IMR-90 (cell line): ENCODE results near the gene TECTB. TPM values are rescaled to one million over a fixed set of nuclear protein-coding genes. Genes with fewer than 3 reads are reported as not detected.

Experiments used
- ATAC-seq: fragments of 200-7000 bp; cut with Tn5 transposase; 2 replicates; pipeline ENCODE4 v1.9.1; 2020; ENCODE audit warnings: low read depth, mild to moderate bottlenecking, moderate library complexity
- BruUV-seq: library from RNA; stranded (reverse); fragments of 400-500 nt; replicated peaks from 2 replicates; lab custom pipeline; 2021; lab: Mats Ljungman, UMichigan
- CTCF ChIA-PET: fragments of 300-600 bp; formaldehyde crosslinking; extraction: SDS; loops from one replicate; lab custom pipeline; 2021; ENCODE audit warnings: antibody characterized with exemption; lab: Yijun Ruan, JAX
- POLR2A ChIA-PET: fragments of 300-600 bp; sonication (Branson Sonifier 250); formaldehyde crosslinking; loops from one replicate; lab custom pipeline; 2022; ENCODE audit warnings: antibody characterized with exemption; ENCODE audit not compliant: unreplicated experiment; lab: Charles Lee
- DNase-seq: peaks from one replicate; pipeline ENCODE4 v3.0.0; 2013
- H2AFZ ChIP-seq: replicated peaks from 2 replicates; pipeline ENCODE3; 2013; ENCODE audit warnings: low read length, mild to moderate bottlenecking; ENCODE audit not compliant: poor library complexity
- H2AK5ac ChIP-seq: 2 replicates; pipeline ENCODE4 v1.6.1; 2013; ENCODE audit warnings: low read depth, low read length, inconsistent platforms
- H2AK9ac ChIP-seq: replicated peaks from 2 replicates; pipeline ENCODE3; 2013; ENCODE audit warnings: mild to moderate bottlenecking, low read depth, low read length, moderate library complexity; ENCODE audit not compliant: poor library complexity
- H2BK120ac ChIP-seq: 2 replicates; pipeline ENCODE4 v1.6.1; 2013; ENCODE audit warnings: low read depth, low read length, inconsistent platforms
- H2BK15ac ChIP-seq: 3 replicates; pipeline ENCODE4 v1.6.1; 2013; ENCODE audit warnings: low read depth, low read length, inconsistent platforms
- H2BK20ac ChIP-seq: 2 replicates; pipeline ENCODE4 v1.6.1; 2013; ENCODE audit warnings: low read depth, mild to moderate bottlenecking, inconsistent platforms, low read length, moderate library complexity
- H2BK5ac ChIP-seq: 2 replicates; pipeline ENCODE4 v1.6.1; 2013; ENCODE audit warnings: mild to moderate bottlenecking, low read depth, low read length, inconsistent platforms; ENCODE audit not compliant: poor library complexity, severe bottlenecking
- H3K14ac ChIP-seq: replicated peaks from 2 replicates; pipeline ENCODE4 v1.6.1; 2013; ENCODE audit warnings: low read depth, low read length, inconsistent platforms
- H3K18ac ChIP-seq: 2 replicates; pipeline ENCODE4 v1.6.1; 2013; ENCODE audit warnings: low read depth, low read length, control low read depth
- H3K23ac ChIP-seq: 2 replicates; pipeline ENCODE4 v1.6.1; 2013; ENCODE audit warnings: low read depth, low read length, inconsistent platforms
- H3K27ac ChIP-seq: 2 replicates; pipeline ENCODE4 v1.5.1; 2013; ENCODE audit warnings: mild to moderate bottlenecking, control low read depth, low read length; ENCODE audit not compliant: insufficient read depth
- H3K27me3 ChIP-seq: 2 replicates; pipeline ENCODE4 v1.6.1; 2013; ENCODE audit warnings: low read length; ENCODE audit not compliant: control insufficient read depth, insufficient read depth
- H3K36me3 ChIP-seq: 2 replicates; pipeline ENCODE4 v1.6.1; 2013; ENCODE audit warnings: low read length, mixed read lengths; ENCODE audit not compliant: control insufficient read depth, insufficient read depth
- H3K4ac ChIP-seq: 2 replicates; pipeline ENCODE4 v1.6.1; 2013; ENCODE audit warnings: low read depth, low read length, inconsistent platforms
- H3K4me1 ChIP-seq: 2 replicates; pipeline ENCODE4 v1.6.1; 2013; ENCODE audit warnings: low read length, mixed read lengths; ENCODE audit not compliant: control insufficient read depth, insufficient read depth
- H3K4me2 ChIP-seq: 2 replicates; pipeline ENCODE4 v1.6.1; 2013; ENCODE audit warnings: low read depth, mild to moderate bottlenecking, control low read depth, low read length, moderate library complexity
- H3K4me3 ChIP-seq: 2 replicates; pipeline ENCODE4 v1.5.1; 2013; ENCODE audit warnings: low read depth, mild to moderate bottlenecking, control low read depth, low read length, moderate library complexity; ENCODE audit not compliant: insufficient read depth
- H3K56ac ChIP-seq: 2 replicates; pipeline ENCODE4 v1.6.1; 2013; ENCODE audit warnings: low read length, inconsistent platforms; ENCODE audit not compliant: insufficient read depth; ENCODE audit errors: extremely low read depth
- H3K79me1 ChIP-seq, 2 experiments: 2 replicates each; pipeline ENCODE4 v1.6.1; 2013; ENCODE audit warnings: low read length in 2 of 2, inconsistent platforms in 1 of 2, low read depth in 1 of 2
- H3K9ac ChIP-seq: 2 replicates; pipeline ENCODE4 v1.6.1; 2013; ENCODE audit warnings: low read depth, low read length, control low read depth
- H3K9me1 ChIP-seq: 2 replicates; pipeline ENCODE4 v1.6.1; 2013; ENCODE audit warnings: low read length, inconsistent platforms; ENCODE audit not compliant: insufficient read depth
- H3K9me3 ChIP-seq: 2 replicates; pipeline ENCODE4 v1.6.1; 2013; ENCODE audit warnings: low read length; ENCODE audit not compliant: control insufficient read depth, insufficient read depth
- H4K20me1 ChIP-seq: 2 replicates; pipeline ENCODE4 v1.6.1; 2013; ENCODE audit warnings: low read length, inconsistent platforms; ENCODE audit not compliant: insufficient read depth
- H4K5ac ChIP-seq: 2 replicates; pipeline ENCODE4 v1.6.1; 2013; ENCODE audit warnings: mild to moderate bottlenecking, low read depth, low read length, control low read depth
- H4K8ac ChIP-seq, 2 experiments: 2 replicates each; pipeline ENCODE4 v1.6.1; 2013; ENCODE audit warnings: low read depth in 2 of 2, low read length in 2 of 2, control low read depth in 1 of 2, inconsistent platforms in 1 of 2
- H4K91ac ChIP-seq: 2 replicates; pipeline ENCODE4 v1.6.1; 2013; ENCODE audit warnings: low read depth, low read length, inconsistent platforms; ENCODE audit not compliant: insufficient read depth
- BHLHE40 ChIP-seq: fragments of 150-350 bp; IDR thresholded peaks from 2 replicates; pipeline ENCODE4 v1.6.1; 2016; ENCODE audit warnings: mild to moderate bottlenecking, low read depth, low read length
- CEBPB ChIP-seq: IDR thresholded peaks from 2 replicates; pipeline ENCODE4 v1.6.1; 2012; ENCODE audit warnings: low read depth, low read length, improper control_type of control experiment
- CHD1 ChIP-seq: IDR thresholded peaks from 2 replicates; pipeline ENCODE4 v1.6.1; 2012; ENCODE audit warnings: low read depth, low read length, improper control_type of control experiment
- CTCF ChIP-seq: conservative IDR thresholded peaks from 2 replicates; pipeline ENCODE4 v1.5.1; 2012; ENCODE audit warnings: mild to moderate bottlenecking, low read depth, low read length, improper control_type of control experiment
- ELK1 ChIP-seq: fragments of 150-350 bp; IDR thresholded peaks from 2 replicates; pipeline ENCODE4 v1.6.1; 2016; ENCODE audit warnings: low read depth, mild to moderate bottlenecking, low read length, moderate library complexity, borderline replicate concordance
- FOS ChIP-seq: fragments of 150-350 bp; IDR thresholded peaks from 2 replicates; pipeline ENCODE4 v1.6.1; 2016; ENCODE audit warnings: low read depth, low read length
- MAFK ChIP-seq: IDR thresholded peaks from 2 replicates; pipeline ENCODE4 v1.6.1; 2012; ENCODE audit warnings: low read depth, low read length, improper control_type of control experiment
- MAZ ChIP-seq: IDR thresholded peaks from 2 replicates; pipeline ENCODE4 v1.6.1; 2012; ENCODE audit warnings: low read depth, mild to moderate bottlenecking, low read length, improper control_type of control experiment, moderate library complexity, borderline replicate concordance
- MXI1 ChIP-seq: IDR thresholded peaks from 2 replicates; pipeline ENCODE4 v1.6.1; 2012; ENCODE audit warnings: low read depth, mild to moderate bottlenecking, low read length, moderate library complexity, borderline replicate concordance
- NFE2L2 ChIP-seq: fragments of 150-350 bp; IDR thresholded peaks from 2 replicates; pipeline ENCODE4 v1.6.1; 2016; ENCODE audit warnings: low read depth, mild to moderate bottlenecking, low read length
- POLR2A ChIP-seq: IDR thresholded peaks from 2 replicates; pipeline ENCODE4 v1.6.1; 2012; ENCODE audit warnings: mild to moderate bottlenecking, low read depth, low read length
- RAD21 ChIP-seq: IDR thresholded peaks from 2 replicates; pipeline ENCODE4 v1.6.1; 2012; ENCODE audit warnings: low read length, improper control_type of control experiment
- RCOR1 ChIP-seq: IDR thresholded peaks from 2 replicates; pipeline ENCODE4 v1.6.1; 2012; ENCODE audit warnings: mild to moderate bottlenecking, low read length, improper control_type of control experiment; ENCODE audit not compliant: insufficient replicate concordance
- RFX5 ChIP-seq: IDR thresholded peaks from 2 replicates; pipeline ENCODE4 v1.8.0; 2012; ENCODE audit warnings: low read depth, mild to moderate bottlenecking, low read length, moderate library complexity
- SMC3 ChIP-seq: fragments of 150-350 bp; IDR thresholded peaks from 2 replicates; pipeline ENCODE4 v1.6.1; 2016; ENCODE audit warnings: low read depth, mild to moderate bottlenecking, antibody characterized with exemption, low read length, moderate library complexity
- USF2 ChIP-seq: fragments of 150-350 bp; IDR thresholded peaks from 2 replicates; pipeline ENCODE4 v1.6.1; 2017; ENCODE audit warnings: mild to moderate bottlenecking, antibody characterized with exemption, low read length, low read depth
- WGBS, 2 experiments: methylation state at CpG; one replicate each; pipeline versions ENCODE4 v1.1.5 to v1.1.7; 2013; ENCODE audit warnings: missing lambda C conversion rate in 2 of 2; ENCODE audit not compliant: insufficient read length in 1 of 2; ENCODE audit errors: extremely low coverage in 2 of 2; 5-methylcytosine and 5-hydroxymethylcytosine counted together
- dilution Hi-C: fragments of 300-500 bp; cut with HindIII; formaldehyde crosslinking; loops from one replicate; pipeline ENCODE4 v1.14.3; 2018; ENCODE audit warnings: low sequenced_read_pairs; ENCODE audit not compliant: unreplicated experiment
- in situ Hi-C: fragments of 300-500 bp; cut with MboI; formaldehyde crosslinking; loops from 3 replicates; pipeline ENCODE4 v1.14.3; 2019; ENCODE audit warnings: low sequenced_read_pairs, inconsistent platforms, mixed read lengths
- intact Hi-C: fragments of 100-400 bp; cut with micrococcal nuclease; formaldehyde crosslinking; loops from 2 replicates; pipeline ENCODE4 v1.10.0; 2022
- polyA plus RNA-seq, 3 experiments: library from polyadenylated mRNA; depleted of rRNA; stranded (reverse); fragments of >200 nt; gene quantifications; 2 replicates each; pipeline ENCODE4 v1.2.3, GENCODE V29; 2012; ENCODE audit warnings: low replicate concordance in 1 of 3
- total RNA-seq: library from RNA; depleted of rRNA; stranded (reverse); fragments of >200 nt; gene quantifications from 2 replicates; pipeline ENCODE4 v1.2.3, GENCODE V29; 2012

The TECTB gene
- total and polyA plus RNA-seq, 2 of the 4 experiments (the other 2 are of a cell fraction) = not detected

- in situ Hi-C loops = no loop called here
These were observed 52.7 kb downstream of the TECTB start for GRCh38 chr10:112335868-112336265.

More at GRCh38 chr10:112335868-112336265, 52.7 kb downstream of the TECTB start:
- Histone ChIP-seq H2BK5ac (no peak overlapping the region), H4K91ac (no peak overlapping the region), H3K9me3 (no peaks in the 10 kb centered on the region), H3K56ac (no peak overlapping the region), H4K8ac (no peak overlapping the region), H3K9ac (no peak overlapping the region), H3K27me3 (no peaks in the 10 kb centered on the region; the same call in none of the 2 replicates), H2AK5ac (no peak overlapping the region), H3K4me2 (no peak overlapping the region), H2BK120ac (no peak overlapping the region), H2AFZ (no peak overlapping the region), H2BK15ac (no peak overlapping the region), H3K4ac (no peak overlapping the region), H3K4me3 (no peak overlapping the region), H3K18ac (no peak overlapping the region), H3K27ac (no peak overlapping the region), H2AK9ac (no peak overlapping the region), H3K4me1 (no peaks in the 10 kb centered on the region), H3K9me1 (no peaks in the 10 kb centered on the region), H3K79me1 (no peaks in the 10 kb centered on the region), H2BK20ac (no peak overlapping the region), H4K5ac (no peak overlapping the region), H4K20me1 (no peaks in the 10 kb centered on the region), H3K14ac (no peak overlapping the region), H3K23ac (no peak overlapping the region), H3K36me3 (no peaks in the 10 kb centered on the region)
- POLR2A ChIA-PET = no interaction called here
- no TSS peak for BruUV-seq
- no peak for TF ChIP-seq CHD1
- TF ChIP-seq BHLHE40 = no peak
- no peak for TF ChIP-seq USF2
- no peak for TF ChIP-seq ELK1
- TF ChIP-seq POLR2A = no peak
- TF ChIP-seq FOS = no peak
- no peak for TF ChIP-seq MAFK
- TF ChIP-seq MAZ = no peak
- no peak for TF ChIP-seq MXI1
- no peak for TF ChIP-seq RCOR1
- no peak for TF ChIP-seq RFX5
- TF ChIP-seq NFE2L2 = no peak
- no peak for TF ChIP-seq CTCF
- no peak for TF ChIP-seq RAD21
- TF ChIP-seq SMC3 = no peak
- no peak for TF ChIP-seq CEBPB
- intact Hi-C loops = no loop called here
- 54% methylated on average over 2 of the region's 4 CpGs; no CpG with 5 or more reads in 1 of the 2 experiments for WGBS, 2 experiments
- ATAC-seq = no peak
- dilution Hi-C loops = no loop called here
- CTCF ChIA-PET = no interaction called here
- DNase-seq = no peak
